PFSK-1 (cell line): ENCODE results near the gene NEDD4L.

Experiments
- FOXP2 ChIP-seq: optimal IDR thresholded peaks from 2 replicates; pipeline ENCODE3; 2011; ENCODE audit warnings: borderline replicate concordance, control low read depth, inconsistent platforms; ENCODE audit not compliant: insufficient read depth; ENCODE audit errors: extremely low read length, extremely low read depth
- POLR2AphosphoS5 ChIP-seq: IDR thresholded peaks from 2 replicates; pipeline ENCODE4 v1.6.1; 2012; ENCODE audit warnings: low read depth, mild to moderate bottlenecking, control low read depth, low read length, moderate library complexity
- SIN3A ChIP-seq: IDR thresholded peaks from 2 replicates; pipeline ENCODE4 v1.6.1; 2012; ENCODE audit warnings: mild to moderate bottlenecking, low read length, moderate library complexity, borderline replicate concordance; ENCODE audit not compliant: insufficient read depth
- TAF1 ChIP-seq: IDR thresholded peaks from 2 replicates; pipeline ENCODE4 v1.6.1; 2012; ENCODE audit warnings: low read length, control low read depth, borderline replicate concordance; ENCODE audit not compliant: insufficient read depth
- TF ChIP-seq, protein P1 (sequence below), 2 experiments: IDR thresholded peaks; 2 replicates each; pipeline versions ENCODE4 v1.6.1 to v1.8.0; 2011 to 2012; ENCODE audit warnings: low read depth in 2 of 2, low read length in 2 of 2, control low read depth in 1 of 2, inconsistent platforms in 1 of 2, mild to moderate bottlenecking in 1 of 2, moderate library complexity in 1 of 2; ENCODE audit not compliant: insufficient read depth in 1 of 2

NEDD4L gene

DNA sequence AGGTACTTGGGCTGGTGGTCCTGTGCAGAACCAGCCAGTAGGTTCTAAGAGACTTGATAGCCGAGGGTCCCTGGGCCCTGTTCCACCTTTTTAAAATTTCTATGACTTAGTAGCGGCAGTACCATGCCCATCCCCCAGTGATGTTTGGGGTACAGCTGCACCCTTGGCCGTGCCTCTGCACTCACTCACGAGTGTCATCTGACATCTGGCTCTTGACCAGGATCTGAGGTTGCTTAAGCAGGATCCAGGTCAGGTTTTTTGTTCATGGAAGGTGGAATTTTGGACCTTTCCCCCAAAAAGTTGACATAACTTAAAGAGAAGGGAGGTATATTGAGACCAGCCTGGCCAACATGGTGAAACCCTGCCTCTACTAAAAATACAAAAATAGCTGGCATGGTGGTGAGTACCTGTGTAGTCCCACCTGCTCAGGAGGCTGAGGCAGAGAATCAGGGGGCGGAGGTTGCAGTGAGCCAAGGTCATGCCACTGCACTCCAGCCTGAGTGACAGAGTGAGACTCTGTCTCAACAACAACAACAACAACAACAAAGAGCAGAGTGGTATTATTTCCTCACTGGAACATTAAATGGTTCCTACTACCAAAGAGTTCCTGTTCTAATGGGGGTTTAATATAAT, 163.6 kb downstream of the NEDD4L start:
- TF ChIP-seq POLR2AphosphoS5 (no peak), SIN3A (no peak), TAF1 (no peak), FOXP2 (no peak)
- TF ChIP-seq, protein P1, sequence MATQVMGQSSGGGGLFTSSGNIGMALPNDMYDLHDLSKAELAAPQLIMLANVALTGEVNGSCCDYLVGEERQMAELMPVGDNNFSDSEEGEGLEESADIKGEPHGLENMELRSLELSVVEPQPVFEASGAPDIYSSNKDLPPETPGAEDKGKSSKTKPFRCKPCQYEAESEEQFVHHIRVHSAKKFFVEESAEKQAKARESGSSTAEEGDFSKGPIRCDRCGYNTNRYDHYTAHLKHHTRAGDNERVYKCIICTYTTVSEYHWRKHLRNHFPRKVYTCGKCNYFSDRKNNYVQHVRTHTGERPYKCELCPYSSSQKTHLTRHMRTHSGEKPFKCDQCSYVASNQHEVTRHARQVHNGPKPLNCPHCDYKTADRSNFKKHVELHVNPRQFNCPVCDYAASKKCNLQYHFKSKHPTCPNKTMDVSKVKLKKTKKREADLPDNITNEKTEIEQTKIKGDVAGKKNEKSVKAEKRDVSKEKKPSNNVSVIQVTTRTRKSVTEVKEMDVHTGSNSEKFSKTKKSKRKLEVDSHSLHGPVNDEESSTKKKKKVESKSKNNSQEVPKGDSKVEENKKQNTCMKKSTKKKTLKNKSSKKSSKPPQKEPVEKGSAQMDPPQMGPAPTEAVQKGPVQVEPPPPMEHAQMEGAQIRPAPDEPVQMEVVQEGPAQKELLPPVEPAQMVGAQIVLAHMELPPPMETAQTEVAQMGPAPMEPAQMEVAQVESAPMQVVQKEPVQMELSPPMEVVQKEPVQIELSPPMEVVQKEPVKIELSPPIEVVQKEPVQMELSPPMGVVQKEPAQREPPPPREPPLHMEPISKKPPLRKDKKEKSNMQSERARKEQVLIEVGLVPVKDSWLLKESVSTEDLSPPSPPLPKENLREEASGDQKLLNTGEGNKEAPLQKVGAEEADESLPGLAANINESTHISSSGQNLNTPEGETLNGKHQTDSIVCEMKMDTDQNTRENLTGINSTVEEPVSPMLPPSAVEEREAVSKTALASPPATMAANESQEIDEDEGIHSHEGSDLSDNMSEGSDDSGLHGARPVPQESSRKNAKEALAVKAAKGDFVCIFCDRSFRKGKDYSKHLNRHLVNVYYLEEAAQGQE (IDR thresholded peaks at IDR 0.05; ENCODE audit: insufficient read depth in 1 of 2, low read depth in 2 of 2, low read length in 2 of 2): no peak

DNA sequence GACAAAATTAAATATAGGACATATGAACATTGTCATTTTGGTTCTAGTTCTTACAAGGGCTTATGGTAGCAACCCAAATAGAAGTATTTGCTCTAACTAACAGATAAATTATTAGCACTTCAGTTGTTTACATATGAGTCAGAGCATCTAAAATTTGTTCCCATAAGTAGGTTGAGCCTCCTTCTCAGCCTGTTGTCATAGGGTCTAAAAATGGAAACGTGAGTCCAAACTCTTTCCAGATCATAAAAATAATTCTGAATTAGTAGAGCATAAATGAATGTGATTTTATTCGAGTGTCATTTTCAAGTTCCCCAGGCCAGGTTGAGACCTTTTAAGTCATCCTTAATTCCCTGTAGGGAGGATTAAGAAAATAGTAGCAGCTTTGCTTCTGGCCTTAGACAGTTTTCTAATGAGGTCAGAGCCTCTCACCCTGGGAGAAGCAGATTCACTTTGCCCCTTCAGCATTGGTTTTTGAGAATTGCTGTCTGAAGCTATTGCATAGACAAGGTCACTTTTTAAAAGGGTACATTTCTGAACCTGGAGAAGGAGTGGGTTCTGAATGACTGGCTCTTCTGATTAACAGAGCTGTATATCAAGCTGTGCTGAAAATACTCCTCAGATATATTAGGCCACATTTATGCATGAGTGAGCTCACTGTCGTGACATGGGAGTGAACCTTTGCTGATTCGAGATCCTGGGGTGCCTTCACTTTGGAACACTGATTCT, 164.3 kb downstream of the NEDD4L start:
- TF ChIP-seq TAF1 (no peak), FOXP2 (no peak), SIN3A (no peak), POLR2AphosphoS5 (no peak)
- TF ChIP-seq, protein P1 (IDR thresholded peaks at IDR 0.05; ENCODE audit: insufficient read depth in 1 of 2, low read depth in 2 of 2, low read length in 2 of 2): no peak

DNA sequence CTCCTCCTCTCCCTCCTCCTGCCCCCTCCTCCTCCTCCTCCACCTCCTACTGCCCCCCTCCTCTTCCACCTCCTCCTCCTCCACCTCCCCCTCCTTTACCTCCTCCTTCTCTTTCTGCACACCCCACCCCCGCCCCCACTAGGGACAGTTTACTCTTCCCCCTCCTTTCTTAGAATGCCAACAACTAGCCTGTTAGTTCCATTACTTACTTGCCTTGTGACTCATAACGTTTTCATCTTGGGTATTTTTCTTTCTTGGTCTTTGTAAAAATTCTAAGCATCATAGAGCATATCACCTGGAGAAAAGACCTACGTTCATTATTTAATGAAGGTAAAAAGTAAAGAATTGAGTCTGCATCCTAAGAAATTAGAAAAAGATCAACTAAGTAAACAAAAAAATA, 165.3 kb downstream of the NEDD4L start:
- TF ChIP-seq FOXP2 (no peak), POLR2AphosphoS5 (no peak), TAF1 (no peak), SIN3A (no peak)
- TF ChIP-seq, protein P1 (IDR thresholded peaks at IDR 0.05; ENCODE audit: insufficient read depth in 1 of 2, low read depth in 2 of 2, low read length in 2 of 2): no peak

DNA sequence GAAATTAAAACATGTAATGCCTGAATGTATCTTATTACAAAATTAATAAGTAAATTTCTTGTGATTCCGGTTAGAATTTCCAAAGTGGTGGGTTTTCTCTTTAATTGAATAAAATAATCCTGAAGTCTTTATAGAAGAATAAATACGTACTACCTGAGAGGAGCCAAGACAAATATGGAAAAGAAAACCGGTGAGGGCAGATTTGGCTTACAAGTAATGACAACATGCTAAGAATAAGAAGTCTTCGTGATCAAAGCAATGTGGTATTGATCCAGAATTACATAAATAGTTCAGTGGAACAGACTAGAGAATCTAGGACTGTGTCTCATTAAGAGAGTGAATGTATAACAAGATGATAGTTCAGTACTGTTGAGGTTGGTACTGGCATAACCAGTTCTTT, 167.5 kb downstream of the NEDD4L start:
- TF ChIP-seq POLR2AphosphoS5: no peak
- no peak for TF ChIP-seq TAF1
- TF ChIP-seq, protein P1 (IDR thresholded peaks at IDR 0.05; ENCODE audit: insufficient read depth in 1 of 2, low read depth in 2 of 2, low read length in 2 of 2): no peak
- no peak for TF ChIP-seq FOXP2
- no peak for TF ChIP-seq SIN3A

DNA sequence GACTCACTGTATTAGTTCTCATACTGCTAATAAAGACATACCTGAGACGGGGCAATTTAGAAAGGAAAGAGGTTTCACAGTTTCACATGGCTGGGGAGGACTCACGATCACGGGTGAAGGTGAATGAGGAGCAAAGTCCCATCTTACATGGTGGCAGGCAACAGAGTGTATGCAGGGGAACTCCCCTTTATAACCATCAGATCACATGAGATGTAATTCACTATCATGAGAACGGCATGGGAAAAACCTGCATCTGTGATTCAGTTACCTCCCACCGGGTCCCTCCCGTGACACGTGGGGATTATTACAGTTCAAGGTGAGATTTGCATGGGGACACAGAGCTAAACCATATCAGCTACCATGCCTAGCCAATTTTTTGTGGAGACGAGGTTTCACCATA, 168.2 kb downstream of the NEDD4L start:
- TF ChIP-seq TAF1 (no peak), FOXP2 (no peak), SIN3A (no peak), POLR2AphosphoS5 (no peak)
- TF ChIP-seq, protein P1 (IDR thresholded peaks at IDR 0.05; ENCODE audit: insufficient read depth in 1 of 2, low read depth in 2 of 2, low read length in 2 of 2): no peak
